Erythroblast (primary cell): ENCODE measurements around the gene VIPAS39.

Experiments
- GATA1 ChIP-seq: IDR thresholded peaks from 2 replicates; pipeline ENCODE4 v1.6.1; 2011; ENCODE audit warnings: low read depth, mild to moderate bottlenecking, control low read depth, low read length, moderate library complexity
- POLR2A ChIP-seq: IDR thresholded peaks from 2 replicates; pipeline ENCODE4 v1.6.1; 2011; ENCODE audit warnings: mild to moderate bottlenecking, low read length

GRCh38 chr14:77378701-77379100, 78.7 kb downstream of the VIPAS39 start:
- no peak for TF ChIP-seq GATA1
- no peak for TF ChIP-seq POLR2A
